K562 treated with DMSO at 1 percent for 4 hours (cell line): Measurements from ENCODE around the gene MTPN. TPM values are rescaled to one million over a fixed set of nuclear protein-coding genes. Genes with fewer than 3 reads are reported as not detected.

ENCODE experiments used
- total RNA-seq: library from RNA; unstranded; fragments of 300-600 nt; gene quantifications from 2 replicates; pipeline ENCODE4 v1.2.3, GENCODE V29; 2022; ENCODE audit not compliant: insufficient read depth

MTPN gene
- total RNA-seq = 120 and 124 TPM in 2 replicates

GRCh38 chr7:135977007-135977741 is at the start of gene MTPN:
TSS of gene MTPN (minus strand) at chr7:135977359. CDS start at chr7:135977100, 259 bp downstream.

Other genes with a start within 250 kb of the MTPN start
- 0.75 TPM in 1 of 2 replicates, not detected in the other for gene SLC13A4, start 249.2 kb downstream of the MTPN start, total RNA-seq
- not detected in 2 replicates for gene FAM180A, start 228.5 kb downstream of the MTPN start, total RNA-seq